ENCODE results near the gene RAE1. TPM values are rescaled to one million over a fixed set of nuclear protein-coding genes. Genes with fewer than 3 reads are reported as not detected.

RAE1 gene
- total and polyA plus RNA-seq, 2 of the 4 experiments (the other 2 are of a cell fraction) = 32.8 to 80.5 TPM

DNA sequence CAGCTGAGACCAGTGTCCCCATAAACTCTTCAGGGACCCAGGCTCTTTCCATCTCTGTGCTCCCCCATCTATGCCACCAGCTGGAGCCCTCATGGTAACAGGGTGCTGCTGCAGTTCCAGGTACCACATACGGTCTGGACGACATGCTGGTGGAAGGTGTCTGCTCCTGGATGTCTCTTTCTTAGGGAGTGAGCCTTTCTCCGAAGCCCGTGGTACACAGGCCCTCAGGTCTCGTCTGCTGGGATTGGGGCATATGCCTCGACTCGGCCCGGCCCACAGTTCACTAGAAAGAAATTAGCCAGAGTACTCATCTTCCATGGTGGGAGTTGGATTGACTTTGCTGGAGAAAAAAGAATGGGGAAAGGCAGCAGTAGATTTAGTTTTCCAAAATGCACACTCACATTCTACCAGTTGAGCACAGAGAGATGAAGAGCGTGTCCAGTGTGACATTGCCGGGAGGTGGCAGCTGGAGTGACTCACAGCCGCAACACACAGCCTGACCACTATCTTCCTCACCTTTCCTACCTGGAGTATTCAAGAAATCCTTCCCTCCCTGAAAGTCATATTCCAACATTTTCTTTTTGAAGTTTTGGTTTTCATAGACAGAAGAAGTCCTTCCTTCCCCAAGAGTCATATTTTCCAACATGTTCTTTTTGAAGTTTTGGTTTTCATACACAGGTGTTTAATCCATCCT lies 40.1 kb upstream of the RAE1 start:
- BruUV-seq (replicated peaks) = no TSS peak
- ATAC-seq (ENCODE audit: low read depth) = no peak
- CTCF ChIA-PET = no interaction called here
- Histone ChIP-seq H3K27me3 (ENCODE audit: control insufficient read depth, insufficient read depth, low read length) (peaks cover 2% of the 10 kb centered on the region; the same call in 1 of the 2 replicates), H2AK5ac (ENCODE audit: low read depth, low read length) (no peak overlapping the region), H2BK120ac (ENCODE audit: low read depth, low read length) (no peak overlapping the region), H3K4ac (ENCODE audit: low read depth, low read length) (no peak overlapping the region), H3K4me1 (ENCODE audit: control insufficient read depth, insufficient read depth, low read length) (no peaks in the 10 kb centered on the region), H3K56ac (ENCODE audit: extremely low read depth, insufficient read depth, low read length) (no peak overlapping the region), H3K9me3 (ENCODE audit: control insufficient read depth, insufficient read depth, low read length) (no peaks in the 10 kb centered on the region), H3K14ac (replicated peaks; ENCODE audit: low read depth, low read length) (no peak overlapping the region), H3K23ac (ENCODE audit: low read depth, low read length) (no peak overlapping the region), H3K79me1 (ENCODE audit: low read depth in 1 of 2, low read length in 2 of 2) (no peaks in the 10 kb centered on the region), H2AFZ (replicated peaks; ENCODE audit: low read length, poor library complexity) (no peak overlapping the region), H2BK5ac (ENCODE audit: low read depth, low read length, poor library complexity, severe bottlenecking) (no peak overlapping the region), H3K9ac (ENCODE audit: low read depth, low read length) (no peak overlapping the region), H3K4me2 (ENCODE audit: low read depth, low read length) (no peak overlapping the region), H4K5ac (ENCODE audit: low read depth, low read length) (no peak overlapping the region), H3K18ac (ENCODE audit: low read depth, low read length) (no peak overlapping the region), H2BK20ac (ENCODE audit: low read depth, low read length) (no peak overlapping the region), H3K36me3 (ENCODE audit: control insufficient read depth, insufficient read depth, low read length) (no peaks in the 10 kb centered on the region), H3K4me3 (ENCODE audit: insufficient read depth, low read depth, low read length) (no peak overlapping the region), H3K9me1 (ENCODE audit: insufficient read depth, low read length) (no peaks in the 10 kb centered on the region), H4K20me1 (ENCODE audit: insufficient read depth, low read length) (no peaks in the 10 kb centered on the region), H4K91ac (ENCODE audit: insufficient read depth, low read depth, low read length) (no peak overlapping the region), H4K8ac (ENCODE audit: low read depth in 2 of 2, low read length in 2 of 2) (no peak overlapping the region), H2AK9ac (replicated peaks; ENCODE audit: low read depth, low read length, poor library complexity) (no peak overlapping the region), H2BK15ac (ENCODE audit: low read depth, low read length) (no peak overlapping the region), H3K27ac (ENCODE audit: insufficient read depth, low read length) (no peak overlapping the region)
- TF ChIP-seq NFE2L2 (IDR thresholded peaks at IDR 0.05; ENCODE audit: low read depth, low read length) = no peak
- in situ Hi-C loops (cut with MboI; ENCODE audit: low sequenced_read_pairs) = no loop called here
- no CpG with 5 or more reads among the region's 11 CpGs for WGBS, 2 experiments (ENCODE audit: extremely low coverage in 2 of 2, insufficient read length in 1 of 2)
- intact Hi-C loops (cut with micrococcal nuclease) = no loop called here
- no peak for DNase-seq
- POLR2A ChIA-PET (ENCODE audit: unreplicated experiment) = no interaction called here
- dilution Hi-C loops (cut with HindIII; ENCODE audit: low sequenced_read_pairs, unreplicated experiment) = no loop called here

Data from IMR-90 (cell line).